LNCaP clone FGC (cell line): ENCODE measurements around the gene MYOG.

Experiments used
- DNase-seq: peaks from one replicate; pipeline ENCODE4 v3.0.0-alpha.2; 2011; ENCODE audit warnings: low read depth
- H3K4me3 ChIP-seq: 2 replicates; pipeline ENCODE4 v1.5.1; 2011; ENCODE audit warnings: mild to moderate bottlenecking, low read depth, low read length, control low read depth
- CTCF ChIP-seq: IDR thresholded peaks from 2 replicates; pipeline ENCODE4 v1.5.1; 2012; ENCODE audit warnings: mild to moderate bottlenecking; ENCODE audit not compliant: control insufficient read depth, insufficient read depth; ENCODE audit errors: extremely low read depth

The MYOG gene

GRCh38 chr1:203069030-203069747 is 16.6 kb downstream of the MYOG start:
- TF ChIP-seq CTCF = no peak
- H3K4me3 ChIP-seq = no peak overlapping the region
- DNase-seq = no peak

- no peak for DNase-seq
- no peak overlapping the region for H3K4me3 ChIP-seq
- no peak for TF ChIP-seq CTCF
Measured at GRCh38 chr1:203066965-203067364, 18.8 kb downstream of the MYOG start.

GRCh38 chr1:203065986-203066385 is 19.8 kb downstream of the MYOG start:
- TF ChIP-seq CTCF = no peak
- no peak overlapping the region for H3K4me3 ChIP-seq
- no peak for DNase-seq

- TF ChIP-seq CTCF = no peak
- no peak for DNase-seq
Measured at GRCh38 chr1:203065191-203065590, 20.6 kb downstream of the MYOG start.

GRCh38 chr1:203063287-203063686 is 22.5 kb downstream of the MYOG start:
- no peak overlapping the region for H3K4me3 ChIP-seq
- no peak for DNase-seq
- TF ChIP-seq CTCF = no peak

More at GRCh38 chr1:203065191-203065590, 20.6 kb downstream of the MYOG start:
- no peak overlapping the region for H3K4me3 ChIP-seq

GRCh38 chr1:203060115-203060514 is 25.7 kb downstream of the MYOG start:
- TF ChIP-seq CTCF = no peak
- no peak for DNase-seq
- H3K4me3 ChIP-seq = no peak overlapping the region

- TF ChIP-seq CTCF = no peak
- H3K4me3 ChIP-seq = no peak overlapping the region
- DNase-seq = no peak
Measured at GRCh38 chr1:203059485-203059884, 26.3 kb downstream of the MYOG start.
